Femur (tissue), 1 donor: ENCODE measurements around the gene PTPRC.
A peak's percentile ranks its signal among the peaks of the same experiment; 100 is the strongest.

Experiments
- DNase-seq: peaks from one replicate; pipeline ENCODE4 v3.0.0-alpha.2; 2017

The PTPRC gene

DNA sequence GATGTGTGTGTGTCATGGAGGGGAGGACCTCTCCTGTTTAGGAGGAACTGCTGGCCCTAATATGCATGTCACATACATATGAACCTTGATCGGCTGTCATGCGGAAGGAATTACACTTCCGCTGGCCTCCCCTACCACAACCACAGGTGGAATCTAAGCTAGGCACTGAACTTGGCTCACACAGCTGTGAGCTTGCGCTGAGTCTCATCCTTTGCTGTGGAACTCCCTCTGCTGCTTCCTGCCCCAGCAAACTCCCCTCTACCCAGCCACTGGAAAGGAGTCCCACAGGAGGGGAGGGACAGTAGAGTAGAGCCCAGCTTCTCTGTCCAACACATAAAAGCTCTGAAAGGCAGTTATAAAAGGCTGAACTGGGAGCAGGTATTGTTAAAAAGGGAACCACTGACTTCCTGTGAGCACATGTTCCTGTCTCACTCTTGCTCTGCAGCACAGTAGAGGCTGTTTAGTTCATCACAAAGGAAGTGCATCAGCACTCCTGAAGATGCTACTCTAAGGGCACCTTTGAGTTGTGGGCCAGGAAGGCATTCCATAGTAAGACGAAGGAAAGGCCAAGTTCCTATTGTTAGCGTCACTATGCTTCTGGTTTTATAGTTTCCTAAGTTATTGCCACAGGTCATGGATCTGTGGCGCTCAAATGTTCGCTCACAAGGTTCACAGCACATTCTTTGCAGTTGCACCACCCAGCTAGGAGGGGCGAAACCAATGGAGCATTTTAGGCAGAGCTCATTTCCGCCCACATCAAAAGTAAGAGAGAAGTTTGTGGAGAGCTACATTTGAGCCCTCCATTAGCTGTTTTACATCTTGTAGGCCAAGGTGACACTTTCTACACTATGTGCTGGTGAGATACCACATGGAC lies 17.7 kb upstream of the PTPRC start:
- DNase-seq: peak; percentile 47

DNA sequence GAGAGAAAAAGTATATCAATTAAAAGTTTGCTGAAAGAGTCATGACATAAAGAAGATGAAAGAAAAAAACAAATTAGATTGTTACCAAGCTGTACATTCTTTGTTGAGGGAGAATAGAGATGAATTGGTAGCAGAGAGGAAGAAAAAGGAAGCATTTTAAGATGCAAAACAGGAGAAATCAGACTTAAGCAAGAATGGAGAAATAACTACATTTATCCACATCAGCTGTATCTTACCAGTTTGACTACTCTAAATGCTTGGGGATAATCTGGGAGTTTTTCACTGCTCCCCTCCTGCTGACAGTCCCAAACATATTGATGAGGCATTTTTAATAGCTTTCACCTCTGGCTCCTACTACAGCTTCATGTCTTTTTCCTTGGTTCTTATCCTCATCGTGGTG lies 16.8 kb upstream of the PTPRC start:
- no peak for DNase-seq

DNA sequence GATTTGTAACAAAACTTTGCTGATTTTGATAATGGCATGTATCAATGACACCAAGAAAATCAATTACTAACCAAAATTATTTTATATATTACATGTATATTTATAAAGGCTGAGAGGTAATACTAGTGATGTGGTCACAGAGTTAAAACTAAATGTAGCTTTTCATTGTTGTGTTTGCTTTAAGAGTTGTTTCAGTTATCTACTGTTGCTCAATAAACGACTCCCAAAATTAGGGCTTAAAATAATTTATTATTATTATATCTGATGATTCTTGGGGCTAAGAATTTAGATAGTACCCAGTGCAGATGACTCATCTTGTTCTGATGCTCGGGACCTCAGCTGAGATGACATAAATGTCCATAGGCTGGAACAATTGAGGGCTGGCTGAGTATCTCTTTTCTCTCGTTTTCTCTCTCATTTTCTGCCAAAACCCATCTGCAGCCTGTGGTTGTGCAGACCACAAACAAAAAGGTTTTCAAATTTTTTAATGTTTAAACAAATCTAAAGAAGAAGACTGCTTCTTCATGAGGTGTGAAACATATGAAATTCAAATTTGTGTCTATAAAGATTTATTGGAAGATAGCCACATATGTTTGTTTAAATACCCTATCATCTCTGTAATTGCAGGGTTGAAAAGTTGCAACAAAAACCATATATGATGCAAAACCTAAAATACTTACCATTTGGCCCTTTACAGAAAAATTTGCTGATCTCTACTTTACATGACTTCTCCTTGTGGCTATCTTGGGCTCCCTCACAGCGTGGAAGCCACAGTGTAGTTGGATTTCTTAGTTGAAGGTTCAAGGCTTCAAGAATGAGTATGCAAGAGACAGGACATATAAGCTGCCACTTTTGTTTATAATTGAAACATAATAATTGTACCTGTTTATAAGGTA lies 14.8 kb upstream of the PTPRC start:
- no peak for DNase-seq

DNA sequence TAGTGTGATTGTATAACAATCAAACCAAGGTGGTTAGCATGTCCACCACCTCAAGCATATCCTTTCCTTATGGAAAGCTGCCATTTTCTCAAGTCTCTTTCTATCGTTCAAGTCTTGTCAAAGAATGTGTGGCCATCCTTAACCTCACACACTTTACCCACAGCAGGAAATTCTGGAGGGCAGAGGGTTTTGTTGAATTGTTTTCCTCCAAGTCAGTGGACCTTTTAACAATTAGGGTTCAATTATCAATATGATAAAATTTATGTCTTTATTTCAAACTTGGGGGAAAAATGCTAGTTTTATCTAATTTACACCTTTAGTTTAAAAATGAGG lies 14.2 kb upstream of the PTPRC start:
- DNase-seq: no peak

- DNase-seq: no peak
Measured at GRCh38 chr1:198627436-198628066, 11.3 kb upstream of the PTPRC start.

- no peak for DNase-seq
Measured at GRCh38 chr1:198628067-198628455, 10.8 kb upstream of the PTPRC start.

- DNase-seq: no peak
Measured at GRCh38 chr1:198629610-198630009, 9.2 kb upstream of the PTPRC start.

- no peak for DNase-seq
Measured at GRCh38 chr1:198630863-198631262, 8.0 kb upstream of the PTPRC start.

DNA sequence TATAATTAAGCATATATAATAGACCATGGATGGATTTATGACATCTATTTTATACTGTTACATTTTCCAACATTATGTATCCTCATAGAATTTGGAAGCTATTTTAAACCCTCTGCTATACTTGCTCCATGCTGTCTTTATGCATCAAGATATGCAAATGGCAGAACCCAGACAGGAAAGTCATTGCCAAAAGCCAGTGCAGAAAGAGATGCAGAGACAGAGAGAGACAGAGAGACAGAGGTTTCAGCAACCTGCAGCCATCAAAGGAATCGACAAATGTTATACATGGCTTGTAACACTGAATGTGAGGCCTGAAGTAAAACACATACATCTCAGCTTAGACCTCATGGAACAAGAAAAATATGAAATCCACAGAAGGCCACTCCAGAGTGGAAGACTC lies 7.5 kb upstream of the PTPRC start:
- no peak for DNase-seq

GRCh38 chr1:198632007-198632406 lies 6.8 kb upstream of the PTPRC start:
- no peak for DNase-seq

GRCh38 chr1:198633675-198634121 lies 5.1 kb upstream of the PTPRC start:
- DNase-seq: no peak

DNA sequence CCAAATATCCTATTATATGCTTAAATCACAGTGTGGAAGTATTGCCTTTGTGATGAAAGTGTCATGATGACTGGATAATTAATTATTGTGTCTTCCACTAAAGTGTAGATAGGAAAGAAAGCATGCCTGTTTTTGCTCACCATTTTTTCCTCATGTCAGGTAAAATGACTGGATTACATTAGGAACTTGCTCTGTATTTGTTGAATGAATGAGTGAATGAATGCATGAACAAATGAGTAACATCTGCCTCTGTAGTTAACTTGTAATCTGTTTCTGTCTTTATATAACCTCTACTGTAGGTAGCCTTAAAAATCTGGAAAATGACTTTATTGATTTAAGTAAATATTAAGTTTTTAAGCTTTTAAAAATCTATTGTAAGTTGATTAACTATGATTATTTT lies 2.9 kb upstream of the PTPRC start:
- DNase-seq: no peak

GRCh38 chr1:198636391-198636790 lies 2.4 kb upstream of the PTPRC start:
- no peak for DNase-seq

- no peak for DNase-seq
Measured at GRCh38 chr1:198637157-198637556, 1.7 kb upstream of the PTPRC start.

- no peak for DNase-seq
Measured at GRCh38 chr1:198637916-198638437, 863 bp upstream of the PTPRC start.

DNA sequence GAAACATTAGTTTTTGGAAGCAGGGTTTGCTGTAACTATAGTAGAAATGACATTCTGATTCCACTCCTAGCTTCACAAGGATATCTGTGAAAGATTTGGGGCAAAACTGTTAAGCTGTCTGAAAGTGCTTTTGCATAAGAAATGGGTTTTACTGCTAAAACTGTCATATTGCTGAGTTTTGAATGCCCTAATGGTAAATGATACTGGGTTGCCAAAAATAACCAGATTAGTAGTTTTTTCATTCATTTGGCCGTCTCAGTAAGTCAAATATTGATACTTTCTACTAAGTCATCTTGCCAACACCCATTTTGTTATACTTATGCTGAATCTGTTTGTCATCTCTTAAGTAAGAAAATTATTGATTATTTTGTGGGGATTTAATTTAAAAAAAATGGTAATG lies 399 bp upstream of the PTPRC start:
- no peak for DNase-seq

- no peak for DNase-seq
Measured at GRCh38 chr1:198639671-198640143, 867 bp downstream of the PTPRC start.

GRCh38 chr1:198640174-198640573 lies 1.3 kb downstream of the PTPRC start:
- no peak for DNase-seq

- no peak for DNase-seq
Measured at GRCh38 chr1:198641501-198641900, 2.7 kb downstream of the PTPRC start.

- DNase-seq: no peak
Measured at GRCh38 chr1:198641966-198642668, 3.3 kb downstream of the PTPRC start.

- no peak for DNase-seq
Measured at GRCh38 chr1:198642983-198643382, 4.1 kb downstream of the PTPRC start.

- no peak for DNase-seq
Measured at GRCh38 chr1:198643808-198644207, 5.0 kb downstream of the PTPRC start.

GRCh38 chr1:198647055-198647454 lies 8.2 kb downstream of the PTPRC start:
- no peak for DNase-seq
